Ecto neural progenitor cell (in vitro differentiated cells): ENCODE measurements around the gene GABBR2.
A peak's percentile ranks its signal among the peaks of the same experiment; 100 is the strongest.

Experiments
- DNase-seq: peaks from one replicate; pipeline ENCODE4 v3.0.0-alpha.2; 2018; ENCODE audit warnings: low spot score

Gene GABBR2

DNA sequence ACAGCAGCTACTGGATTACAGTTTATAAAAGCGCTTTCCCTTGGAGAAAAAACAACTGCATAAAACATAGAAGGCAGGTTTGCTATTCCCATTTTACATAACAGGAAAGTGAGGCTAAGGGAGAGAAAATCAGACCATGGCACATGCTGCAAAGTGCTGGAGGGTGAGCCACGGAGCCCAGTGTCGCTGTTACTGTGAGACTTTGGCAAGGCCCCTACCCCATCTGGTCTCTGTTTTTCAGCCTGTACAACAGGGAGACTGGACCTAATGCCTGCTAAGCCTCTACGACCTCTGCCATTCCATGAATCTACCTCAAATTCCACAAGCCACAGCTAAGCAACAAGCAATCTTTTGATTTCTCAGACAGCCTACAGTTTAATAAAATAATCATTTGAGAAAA lies 139.2 kb downstream of the GABBR2 start:
- DNase-seq: peak; percentile 19

DNA sequence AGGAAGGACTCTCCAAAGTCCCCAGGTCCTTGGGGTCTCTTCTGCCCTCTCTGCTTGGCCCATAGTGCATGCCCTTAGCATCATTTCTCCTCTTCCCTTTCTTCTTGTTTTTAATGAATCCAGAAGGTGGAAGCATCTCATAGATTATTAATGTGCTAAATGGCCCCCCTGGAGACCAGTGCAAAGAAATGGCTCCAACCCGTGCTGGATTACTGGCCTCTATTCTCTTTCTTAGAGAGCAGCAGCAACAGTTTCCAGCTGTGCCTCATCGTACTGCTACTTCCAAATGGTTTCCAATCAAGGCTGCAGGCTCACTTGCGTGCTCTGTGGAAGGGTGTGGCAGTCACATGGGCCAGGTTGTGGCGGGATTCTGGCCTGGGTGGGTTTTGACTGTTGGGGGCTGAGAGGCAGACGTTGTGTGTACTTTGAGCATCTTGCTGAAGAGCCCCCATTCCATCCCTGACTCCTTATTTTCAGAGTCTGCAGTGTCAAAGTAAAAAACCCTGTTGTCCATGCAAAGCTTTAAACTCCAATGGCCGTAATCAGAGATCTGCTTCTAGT lies 139.7 kb downstream of the GABBR2 start:
- peak; percentile 40 for DNase-seq

GRCh38 chr9:98568234-98568908 lies 140.4 kb downstream of the GABBR2 start:
- peak; percentile 45 for DNase-seq

- peak; percentile 22 for DNase-seq
Observed at GRCh38 chr9:98567540-98568233, 141.0 kb downstream of the GABBR2 start.

GRCh38 chr9:98565152-98566135 lies 143.3 kb downstream of the GABBR2 start:
- peak; percentile 22 for DNase-seq

DNA sequence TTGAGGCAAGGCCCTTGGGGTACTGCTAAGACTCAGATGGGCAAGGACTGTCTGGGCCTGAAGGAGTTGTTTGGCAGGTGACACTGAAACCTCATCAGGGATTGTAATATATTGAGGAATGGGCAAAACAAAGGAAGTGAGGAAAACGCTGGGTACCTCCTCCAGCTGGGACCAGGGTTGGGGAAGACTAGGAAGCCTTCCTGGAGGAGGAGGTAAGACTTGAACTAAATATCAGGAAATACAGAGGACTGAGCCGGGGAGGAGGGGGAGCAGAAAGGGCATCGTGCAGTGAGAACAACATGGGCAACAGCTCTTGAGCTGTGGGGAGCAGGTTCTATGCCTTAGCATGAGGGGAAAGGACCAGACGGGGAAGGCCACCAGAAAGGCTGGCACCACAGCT lies 144.0 kb downstream of the GABBR2 start:
- DNase-seq: no peak

DNA sequence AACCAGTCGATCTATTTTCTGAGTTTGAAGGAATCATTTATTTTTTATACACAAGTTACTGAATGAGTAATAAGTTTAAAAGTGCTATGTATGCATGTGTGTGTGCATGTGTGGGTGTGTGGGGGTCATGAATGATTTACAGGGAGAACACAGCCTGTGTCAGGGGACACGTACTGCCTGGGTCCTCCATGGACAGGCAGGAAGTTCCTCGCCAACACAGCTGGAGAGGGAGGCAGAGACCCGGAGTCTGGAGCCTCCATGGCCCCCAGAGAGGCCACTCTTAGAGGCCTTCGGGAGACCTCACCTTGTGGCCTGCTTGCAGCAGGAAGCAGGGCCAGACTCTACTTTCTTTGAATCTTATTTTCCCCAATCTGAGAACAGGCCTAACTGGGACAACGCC lies 144.7 kb downstream of the GABBR2 start:
- DNase-seq: peak; percentile 22

- peak; percentile 22 for DNase-seq
Observed at GRCh38 chr9:98563212-98563907, 145.4 kb downstream of the GABBR2 start.

GRCh38 chr9:98559561-98559960 lies 149.2 kb downstream of the GABBR2 start:
- no peak for DNase-seq

DNA sequence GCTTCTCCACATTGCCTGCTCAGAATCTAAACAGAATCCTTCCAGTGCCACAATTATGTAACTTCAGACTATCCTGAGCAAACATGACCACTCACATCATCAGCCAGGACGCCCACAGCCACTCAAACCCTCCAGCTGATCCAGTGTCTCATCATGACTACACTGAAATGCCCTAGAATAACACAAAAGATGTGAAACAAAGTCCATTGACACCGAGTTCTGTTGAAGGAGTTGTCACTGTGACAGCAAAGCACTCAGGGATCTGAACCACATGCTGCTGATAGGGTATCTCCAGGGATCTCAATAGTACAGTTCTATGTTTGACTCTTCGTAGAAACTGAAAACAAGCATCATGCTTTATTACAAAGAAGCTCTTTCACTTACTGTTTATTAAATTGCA lies 150.2 kb downstream of the GABBR2 start:
- DNase-seq: peak; percentile 6

- peak; percentile 19 for DNase-seq
Observed at GRCh38 chr9:98556511-98556910, 152.2 kb downstream of the GABBR2 start.

- DNase-seq: peak; percentile 29
Observed at GRCh38 chr9:98555651-98556465, 152.9 kb downstream of the GABBR2 start.

- peak; percentile 4 for DNase-seq
Observed at GRCh38 chr9:98554752-98555151, 154.0 kb downstream of the GABBR2 start.

GRCh38 chr9:98552331-98552730 lies 156.4 kb downstream of the GABBR2 start:
- peak; percentile 45 for DNase-seq

- DNase-seq: peak; percentile 33
Observed at GRCh38 chr9:98551511-98552286, 157.0 kb downstream of the GABBR2 start.

GRCh38 chr9:98550206-98550820 lies 158.4 kb downstream of the GABBR2 start:
- DNase-seq: no peak

DNA sequence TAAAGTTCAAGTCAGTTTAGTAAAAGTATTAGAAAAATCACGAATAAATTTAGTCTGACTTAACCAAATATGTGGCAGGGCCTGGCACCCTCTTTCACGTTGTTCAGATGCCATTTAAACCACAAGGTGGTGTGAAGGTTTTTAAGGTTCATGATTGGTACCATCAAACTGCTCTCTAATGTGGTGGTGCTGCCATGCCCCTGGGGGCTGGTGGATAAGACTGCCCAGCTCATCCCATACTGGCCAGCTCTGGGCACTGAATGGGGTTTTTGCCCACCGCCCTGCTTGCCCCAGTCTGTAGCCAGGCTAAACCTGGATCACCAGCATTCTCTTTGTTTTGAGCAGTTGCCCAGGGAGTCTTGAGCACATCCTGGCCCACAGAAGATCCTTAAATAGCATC lies 159.3 kb downstream of the GABBR2 start:
- no peak for DNase-seq

DNA sequence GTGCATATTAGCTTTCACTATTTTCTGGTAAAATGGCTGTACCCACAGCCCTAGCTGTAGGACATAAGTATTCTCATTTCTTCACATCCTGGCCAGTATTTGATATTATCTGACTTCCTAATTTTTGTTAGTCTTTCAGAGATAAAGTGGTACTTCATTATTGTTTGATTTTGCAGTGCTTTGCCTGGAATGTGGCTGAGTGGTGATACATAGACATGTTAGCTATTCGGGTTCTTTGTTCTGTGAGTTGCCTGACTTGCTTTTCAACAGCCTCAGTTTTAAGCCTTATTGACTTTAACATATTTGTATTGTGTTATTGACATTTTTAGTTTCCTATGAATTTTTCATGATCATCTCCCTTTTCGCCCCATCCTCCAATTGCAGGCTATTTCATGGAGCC lies 161.1 kb downstream of the GABBR2 start:
- no peak for DNase-seq

- DNase-seq: no peak
Observed at GRCh38 chr9:98545021-98545420, 163.7 kb downstream of the GABBR2 start.
